HL-60 (cell line): Measurements from ENCODE around the gene GPR119.
"Not testable (repeated sequence)": the region's sequence is repeated elsewhere in the genome, so short reads cannot be mapped to it uniquely, and the experiment has no call there.

Experiments
- DNase-seq, 2 experiments: peaks; one replicate each; pipeline ENCODE4 v3.0.0-alpha.2; 2010 to 2020; ENCODE audit warnings: low read depth in 1 of 2, low spot score in 1 of 2
- H3K27ac ChIP-seq: fragments of 250-450 bp; sonication (Bioruptor Pico); replicated peaks from 2 replicates; pipeline ENCODE4 v1.5.1; 2020; ENCODE audit warnings: mild to moderate bottlenecking, moderate library complexity
- H3K27me3 ChIP-seq: fragments of 250-450 bp; sonication (Bioruptor Pico); 2 replicates; pipeline ENCODE4 v1.5.1; 2021; ENCODE audit warnings: mild to moderate bottlenecking, moderate library complexity; ENCODE audit not compliant: insufficient read depth, poor library complexity, severe bottlenecking
- H3K4me3 ChIP-seq: replicated peaks from 2 replicates; pipeline ENCODE4 v1.5.1; 2011; ENCODE audit warnings: mild to moderate bottlenecking, control low read depth, low read length; ENCODE audit not compliant: insufficient read depth
- GABPA ChIP-seq: IDR thresholded peaks from 2 replicates; pipeline ENCODE4 v1.6.1; 2012; ENCODE audit warnings: low read depth
- POLR2AphosphoS5 ChIP-seq: IDR thresholded peaks from 2 replicates; pipeline ENCODE4 v1.6.1; 2012; ENCODE audit warnings: low read depth
- SPI1 ChIP-seq: IDR thresholded peaks from 2 replicates; pipeline ENCODE4 v1.6.1; 2012; ENCODE audit warnings: low read depth, mild to moderate bottlenecking, borderline replicate concordance
- TF ChIP-seq, protein P1 (sequence below): IDR thresholded peaks from one replicate; pipeline ENCODE4 v1.5.1; 2011; ENCODE audit warnings: low read length, control low read depth, inconsistent platforms; ENCODE audit not compliant: insufficient read depth
- TF ChIP-seq, protein P2 (sequence below): IDR thresholded peaks from 2 replicates; pipeline ENCODE4 v1.6.1; 2012; ENCODE audit warnings: low read depth; ENCODE audit not compliant: insufficient replicate concordance

GPR119 gene

DNA sequence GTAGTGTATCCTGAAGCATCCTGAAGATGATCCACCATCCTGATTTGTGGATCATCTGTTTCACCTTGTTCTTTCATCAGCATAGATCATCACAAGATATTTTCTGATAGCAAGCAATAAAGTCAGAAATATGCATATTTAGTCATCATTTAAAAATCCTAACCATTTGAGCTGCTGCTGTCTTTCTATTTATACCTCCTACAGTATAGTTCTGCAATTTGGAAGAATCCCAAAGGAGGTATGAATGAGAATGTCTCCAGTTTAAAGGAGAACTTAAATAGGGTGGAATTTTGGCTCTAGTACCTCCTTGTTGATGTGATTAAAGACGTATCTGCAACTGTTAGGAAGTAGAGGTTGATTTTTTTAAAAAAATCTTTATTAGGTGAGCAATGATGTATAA, 38.2 kb downstream of the GPR119 start:
- no peak for TF ChIP-seq POLR2AphosphoS5
- H3K27me3 ChIP-seq: peaks cover 2% of the 10 kb centered on the region
- H3K4me3 ChIP-seq: no peak overlapping the region
- no peak for DNase-seq
- no peak overlapping the region for H3K27ac ChIP-seq

DNA sequence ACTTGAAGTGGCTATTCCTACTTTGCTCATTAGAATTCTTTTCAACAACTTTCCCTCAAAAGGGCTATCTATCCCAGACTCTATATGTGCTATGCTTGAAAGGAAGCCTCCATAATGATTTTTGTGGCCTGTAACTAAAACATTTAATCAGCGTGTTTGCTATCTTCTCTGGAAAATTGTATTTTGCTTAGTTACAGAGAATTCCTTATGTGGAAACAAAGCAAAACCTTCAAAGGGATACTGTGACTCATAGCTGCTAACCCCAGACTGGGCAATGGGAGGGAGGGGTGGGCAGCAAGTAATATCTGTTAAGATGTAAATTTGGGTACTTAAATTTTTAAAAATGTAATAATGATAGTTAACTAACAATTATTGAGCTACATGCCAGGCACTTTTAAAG, 42.1 kb downstream of the GPR119 start:
- Histone ChIP-seq H3K27me3 (peaks cover 2% of the 10 kb centered on the region), H3K27ac (no peak overlapping the region), H3K4me3 (no peak overlapping the region)
- DNase-seq: no peak
- TF ChIP-seq GABPA (no peak), SPI1 (no peak), POLR2AphosphoS5 (no peak)
- TF ChIP-seq, protein P1, sequence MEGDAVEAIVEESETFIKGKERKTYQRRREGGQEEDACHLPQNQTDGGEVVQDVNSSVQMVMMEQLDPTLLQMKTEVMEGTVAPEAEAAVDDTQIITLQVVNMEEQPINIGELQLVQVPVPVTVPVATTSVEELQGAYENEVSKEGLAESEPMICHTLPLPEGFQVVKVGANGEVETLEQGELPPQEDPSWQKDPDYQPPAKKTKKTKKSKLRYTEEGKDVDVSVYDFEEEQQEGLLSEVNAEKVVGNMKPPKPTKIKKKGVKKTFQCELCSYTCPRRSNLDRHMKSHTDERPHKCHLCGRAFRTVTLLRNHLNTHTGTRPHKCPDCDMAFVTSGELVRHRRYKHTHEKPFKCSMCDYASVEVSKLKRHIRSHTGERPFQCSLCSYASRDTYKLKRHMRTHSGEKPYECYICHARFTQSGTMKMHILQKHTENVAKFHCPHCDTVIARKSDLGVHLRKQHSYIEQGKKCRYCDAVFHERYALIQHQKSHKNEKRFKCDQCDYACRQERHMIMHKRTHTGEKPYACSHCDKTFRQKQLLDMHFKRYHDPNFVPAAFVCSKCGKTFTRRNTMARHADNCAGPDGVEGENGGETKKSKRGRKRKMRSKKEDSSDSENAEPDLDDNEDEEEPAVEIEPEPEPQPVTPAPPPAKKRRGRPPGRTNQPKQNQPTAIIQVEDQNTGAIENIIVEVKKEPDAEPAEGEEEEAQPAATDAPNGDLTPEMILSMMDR: no peak
- TF ChIP-seq, protein P2, sequence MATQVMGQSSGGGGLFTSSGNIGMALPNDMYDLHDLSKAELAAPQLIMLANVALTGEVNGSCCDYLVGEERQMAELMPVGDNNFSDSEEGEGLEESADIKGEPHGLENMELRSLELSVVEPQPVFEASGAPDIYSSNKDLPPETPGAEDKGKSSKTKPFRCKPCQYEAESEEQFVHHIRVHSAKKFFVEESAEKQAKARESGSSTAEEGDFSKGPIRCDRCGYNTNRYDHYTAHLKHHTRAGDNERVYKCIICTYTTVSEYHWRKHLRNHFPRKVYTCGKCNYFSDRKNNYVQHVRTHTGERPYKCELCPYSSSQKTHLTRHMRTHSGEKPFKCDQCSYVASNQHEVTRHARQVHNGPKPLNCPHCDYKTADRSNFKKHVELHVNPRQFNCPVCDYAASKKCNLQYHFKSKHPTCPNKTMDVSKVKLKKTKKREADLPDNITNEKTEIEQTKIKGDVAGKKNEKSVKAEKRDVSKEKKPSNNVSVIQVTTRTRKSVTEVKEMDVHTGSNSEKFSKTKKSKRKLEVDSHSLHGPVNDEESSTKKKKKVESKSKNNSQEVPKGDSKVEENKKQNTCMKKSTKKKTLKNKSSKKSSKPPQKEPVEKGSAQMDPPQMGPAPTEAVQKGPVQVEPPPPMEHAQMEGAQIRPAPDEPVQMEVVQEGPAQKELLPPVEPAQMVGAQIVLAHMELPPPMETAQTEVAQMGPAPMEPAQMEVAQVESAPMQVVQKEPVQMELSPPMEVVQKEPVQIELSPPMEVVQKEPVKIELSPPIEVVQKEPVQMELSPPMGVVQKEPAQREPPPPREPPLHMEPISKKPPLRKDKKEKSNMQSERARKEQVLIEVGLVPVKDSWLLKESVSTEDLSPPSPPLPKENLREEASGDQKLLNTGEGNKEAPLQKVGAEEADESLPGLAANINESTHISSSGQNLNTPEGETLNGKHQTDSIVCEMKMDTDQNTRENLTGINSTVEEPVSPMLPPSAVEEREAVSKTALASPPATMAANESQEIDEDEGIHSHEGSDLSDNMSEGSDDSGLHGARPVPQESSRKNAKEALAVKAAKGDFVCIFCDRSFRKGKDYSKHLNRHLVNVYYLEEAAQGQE: no peak

DNA sequence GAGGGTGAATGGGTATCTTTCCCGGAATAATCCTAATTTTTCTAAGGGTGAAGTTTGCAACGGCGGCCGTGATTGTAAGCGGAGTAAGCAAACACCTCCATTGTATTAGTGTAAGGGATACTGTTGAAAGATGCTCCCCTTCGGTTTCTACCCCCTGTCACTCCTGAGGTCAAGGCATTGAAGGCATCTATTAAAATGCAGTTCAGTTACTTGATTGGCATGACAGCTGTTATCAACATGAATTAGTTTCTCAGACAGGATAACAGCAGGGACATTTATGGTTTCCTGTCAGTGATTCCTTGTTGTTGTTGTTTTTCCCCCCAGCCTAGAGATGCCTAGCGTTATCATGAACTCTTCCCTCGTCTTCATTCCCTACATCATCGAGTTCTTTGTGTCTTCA, 45.2 kb downstream of the GPR119 start:
- TF ChIP-seq, protein P2: no peak
- TF ChIP-seq, protein P1: no peak
- TF ChIP-seq POLR2AphosphoS5: no peak
- Histone ChIP-seq H3K27ac (peak overlapping the region; percentile 89), H3K4me3 (peak overlapping the region; percentile 78), H3K27me3 (peaks cover 2% of the 10 kb centered on the region)
- DNase-seq: no peak

DNA sequence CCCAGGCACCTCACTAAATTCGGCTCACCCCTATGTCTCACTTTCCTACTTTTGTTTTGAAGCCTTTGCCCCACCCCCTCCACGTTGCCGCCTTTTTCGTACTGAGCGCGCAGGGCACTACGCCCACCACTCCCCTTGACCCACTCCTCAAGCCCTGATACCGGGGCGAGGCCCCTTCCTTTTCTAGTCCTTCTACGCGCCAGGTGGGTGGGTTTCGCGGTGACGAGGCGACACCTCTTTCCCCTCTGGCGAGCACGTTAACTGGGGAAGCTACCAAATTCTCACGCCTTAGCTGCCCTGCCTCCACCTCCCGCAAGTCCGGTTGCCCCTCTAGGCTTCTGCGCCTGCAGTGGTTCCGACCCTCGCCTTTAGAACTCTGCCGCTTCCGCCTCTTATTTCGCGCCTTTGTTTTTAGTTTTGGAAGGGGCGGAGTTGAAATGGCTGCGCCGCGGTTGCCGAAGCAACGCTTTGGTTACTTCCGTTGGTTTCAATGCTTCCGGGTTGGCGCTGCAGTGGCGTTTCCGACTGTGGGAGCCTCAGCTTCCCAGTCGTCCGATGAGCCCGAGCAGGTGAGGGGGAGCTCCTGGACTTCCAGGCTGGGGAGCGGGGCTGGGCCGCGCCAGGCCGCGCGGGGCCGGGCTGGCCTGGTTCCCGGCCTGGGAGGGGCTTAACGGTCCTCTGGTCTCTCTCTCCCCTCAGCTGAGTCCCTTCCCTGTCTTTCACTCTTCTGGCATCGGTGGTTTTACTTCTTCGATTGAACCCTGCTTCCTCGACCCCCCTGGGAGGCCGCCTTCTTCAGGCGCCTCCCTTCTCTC, 45.9 kb downstream of the GPR119 start, which contains the start of gene SLC25A14:
TSS of gene SLC25A14 (plus strand) at position 512 of the 815 bp plus-strand sequence. CDS start 360 bp downstream, outside the sequence.
- peak within 1 kb of the TSS; percentile 89 for H3K27ac ChIP-seq
- peaks cover 2% of the 10 kb centered on the region for H3K27me3 ChIP-seq
- TF ChIP-seq GABPA: peak; percentile 63; the same call in 1 of the 2 replicates
- TF ChIP-seq, protein P2: peak; percentile 10
- TF ChIP-seq, protein P1: no peak
- peak; percentile 30; the same call in 1 of the 2 replicates for TF ChIP-seq POLR2AphosphoS5
- TF ChIP-seq SPI1: no peak
- peak; percentile 57 to 74 for DNase-seq
- H3K4me3 ChIP-seq: peak within 1 kb of the TSS; percentile 78

DNA sequence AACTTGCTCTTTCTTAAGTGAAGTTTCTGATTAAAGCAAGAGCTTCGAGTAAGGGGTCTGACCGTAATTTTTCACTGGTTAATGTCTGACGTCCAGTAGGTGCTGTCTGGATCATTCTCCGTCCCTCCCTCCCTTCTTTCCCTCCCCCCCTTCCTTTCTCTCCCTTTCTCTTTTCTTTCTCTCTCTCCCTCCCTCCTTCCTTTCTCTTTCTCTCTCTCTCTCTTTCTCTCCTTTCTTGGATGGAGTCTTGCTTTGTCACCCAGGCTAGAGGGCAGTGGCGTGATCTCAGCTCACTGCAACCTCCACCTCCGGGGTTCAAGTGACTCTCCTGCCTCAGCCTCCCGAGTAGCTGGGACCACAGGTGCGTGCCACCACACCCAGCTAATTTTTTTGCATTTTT, 46.6 kb downstream of the GPR119 start:
- DNase-seq, H3K27ac ChIP-seq, H3K27me3 ChIP-seq: not testable (repeated sequence)
- peak overlapping the region; percentile 78; the same call in 1 of the 2 replicates for H3K4me3 ChIP-seq
